Tibial nerve (tissue), 4 donors: ENCODE data around the gene C1orf116. TPM values are rescaled to one million over a fixed set of nuclear protein-coding genes. Genes with fewer than 3 reads are reported as not detected.

ENCODE experiments used
- DNase-seq, 2 donors: peaks; one replicate each; pipeline ENCODE4 v3.0.0-alpha.2; 2019; ENCODE audit warnings: low spot score in 2 of 2
- H3K27ac ChIP-seq, 4 donors: fragments of 200-600 bp; sonication (generic) in 3 of 4; one replicate each; pipeline ENCODE4 v1.5.1; 2017 to 2019; ENCODE audit warnings: mild to moderate bottlenecking in 1 of 4
- H3K27me3 ChIP-seq, 2 donors: fragments of 200-600 bp; sonication (generic) in 1 of 2; one replicate each; pipeline versions ENCODE4 v1.5.1 to v1.6.0; 2017 to 2019
- H3K36me3 ChIP-seq, 3 donors: fragments of 200-600 bp; sonication (generic); one replicate each; pipeline ENCODE4 v1.5.1; 2018 to 2019
- H3K4me1 ChIP-seq, 4 donors: fragments of 200-600 bp; sonication (generic) in 3 of 4; one replicate each; pipeline ENCODE4 v1.5.1; 2017 to 2019
- H3K4me3 ChIP-seq, 4 donors: fragments of 200-600 bp; sonication (generic) in 3 of 4; one replicate each; pipeline ENCODE4 v1.5.1; 2017 to 2019; ENCODE audit warnings: mild to moderate bottlenecking in 1 of 4, moderate library complexity in 1 of 4
- H3K9me3 ChIP-seq, 4 donors: fragments of 200-600 bp; sonication (generic) in 3 of 4; one replicate each; pipeline ENCODE4 v1.5.1; 2017 to 2019
- EP300 ChIP-seq, 2 donors: sonication (generic); formaldehyde crosslinking; IDR thresholded peaks; one replicate each; pipeline ENCODE4 v1.6.1; 2017; ENCODE audit warnings: antibody characterized with exemption in 2 of 2, mild to moderate bottlenecking in 1 of 2
- POLR2A ChIP-seq, 2 donors: fragments of 450-650 bp; IDR thresholded peaks; one replicate each; pipeline ENCODE4 v1.6.1; 2017; ENCODE audit warnings: antibody characterized with exemption in 2 of 2, mild to moderate bottlenecking in 2 of 2, moderate library complexity in 2 of 2
- WGBS, 2 donors: methylation state at CpG; one replicate each; pipeline ENCODE4 v1.1.5; 2018; 5-methylcytosine and 5-hydroxymethylcytosine counted together
- total RNA-seq, 4 donors: library from RNA; depleted of rRNA; stranded (reverse); fragments of >200 nt; gene quantifications; one replicate each; pipeline ENCODE4 v1.1.0, GENCODE V29; 2016
- TF ChIP-seq, protein P1 (sequence below), 5 experiments: fragments of 200-600 bp in 3 of 5; fragments of 450-650 bp in 2 of 5; sonication (generic) in 3 of 5; IDR thresholded peaks; one replicate each; pipeline ENCODE4 v1.5.1; 2016 to 2019; ENCODE audit warnings: antibody characterized with exemption in 5 of 5, mild to moderate bottlenecking in 3 of 5, moderate library complexity in 2 of 5

C1orf116 gene
- total RNA-seq, 4 donors from 2014 or later, result 0.44 TPM; not detected in 3

DNA sequence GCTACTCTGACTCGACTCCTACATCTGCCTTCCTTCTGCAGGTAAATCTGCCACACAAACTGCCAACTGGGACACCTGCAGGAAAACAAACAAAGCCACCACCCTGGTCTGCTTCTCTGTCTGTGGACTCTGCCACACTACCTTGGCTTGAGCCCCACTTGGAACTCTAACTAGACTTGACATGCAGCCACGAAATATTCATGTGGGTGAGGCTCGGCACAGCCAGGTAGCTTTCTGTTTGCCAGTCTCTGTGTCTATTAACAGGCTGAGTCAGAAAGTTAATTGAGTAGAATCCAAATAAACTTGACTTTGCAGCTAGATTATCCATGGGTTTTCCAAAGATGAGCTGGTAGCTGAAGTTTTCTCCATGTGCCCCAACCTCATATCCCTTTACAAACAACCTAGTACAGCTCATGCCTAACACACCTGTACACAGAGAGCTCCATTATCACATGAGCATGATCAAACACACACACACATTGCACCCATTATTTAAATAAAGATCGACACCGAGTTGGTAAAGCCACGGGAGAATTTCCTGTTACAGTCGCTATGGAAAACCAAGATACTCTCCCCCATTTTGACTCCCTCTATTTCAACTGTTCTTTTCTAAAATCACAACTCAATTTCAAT lies 808 bp downstream of the C1orf116 start:
- Histone ChIP-seq H3K27me3 (peaks cover 0 to 5% of the 10 kb centered on the region in 2 donors), H3K36me3 (no peaks in the 10 kb centered on the region), H3K27ac (peak overlapping the region in 1 of 4 donors; percentile 58), H3K4me3 (peak overlapping the region in 1 of 4 donors; percentile 3), H3K4me1 (peaks cover 0 to 2% (median 0%) of the 10 kb centered on the region in 4 donors), H3K9me3 (no peaks in the 10 kb centered on the region)
- no peak for DNase-seq
- TF ChIP-seq EP300 (IDR thresholded peaks at IDR 0.05) (no peak), POLR2A (IDR thresholded peaks at IDR 0.05) (no peak)
- TF ChIP-seq, protein P1, sequence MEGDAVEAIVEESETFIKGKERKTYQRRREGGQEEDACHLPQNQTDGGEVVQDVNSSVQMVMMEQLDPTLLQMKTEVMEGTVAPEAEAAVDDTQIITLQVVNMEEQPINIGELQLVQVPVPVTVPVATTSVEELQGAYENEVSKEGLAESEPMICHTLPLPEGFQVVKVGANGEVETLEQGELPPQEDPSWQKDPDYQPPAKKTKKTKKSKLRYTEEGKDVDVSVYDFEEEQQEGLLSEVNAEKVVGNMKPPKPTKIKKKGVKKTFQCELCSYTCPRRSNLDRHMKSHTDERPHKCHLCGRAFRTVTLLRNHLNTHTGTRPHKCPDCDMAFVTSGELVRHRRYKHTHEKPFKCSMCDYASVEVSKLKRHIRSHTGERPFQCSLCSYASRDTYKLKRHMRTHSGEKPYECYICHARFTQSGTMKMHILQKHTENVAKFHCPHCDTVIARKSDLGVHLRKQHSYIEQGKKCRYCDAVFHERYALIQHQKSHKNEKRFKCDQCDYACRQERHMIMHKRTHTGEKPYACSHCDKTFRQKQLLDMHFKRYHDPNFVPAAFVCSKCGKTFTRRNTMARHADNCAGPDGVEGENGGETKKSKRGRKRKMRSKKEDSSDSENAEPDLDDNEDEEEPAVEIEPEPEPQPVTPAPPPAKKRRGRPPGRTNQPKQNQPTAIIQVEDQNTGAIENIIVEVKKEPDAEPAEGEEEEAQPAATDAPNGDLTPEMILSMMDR (IDR thresholded peaks at IDR 0.05), result no peak
- 79 to 84% methylated on average over 7 of the region's 7 CpGs for WGBS, 2 donors

DNA sequence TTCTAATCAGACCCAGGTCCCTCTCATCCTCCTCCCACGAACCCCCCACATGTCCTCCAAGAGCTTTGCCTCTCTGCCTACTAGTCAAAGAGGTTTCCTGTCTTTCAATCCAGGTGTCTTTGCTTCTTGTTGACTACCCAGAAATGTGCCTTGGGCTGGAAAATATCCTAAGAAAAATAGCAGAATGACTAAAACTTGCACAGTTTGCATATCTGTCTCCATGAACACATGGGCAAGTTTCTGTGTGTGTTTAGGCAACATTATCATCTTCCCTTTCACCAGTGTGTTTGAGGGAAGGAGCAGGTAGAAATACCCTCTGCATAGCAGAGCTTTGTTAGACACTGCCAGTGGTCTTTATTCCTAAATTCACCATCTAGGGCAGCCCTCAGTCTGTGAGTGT lies 1.5 kb downstream of the C1orf116 start:
- H3K4me1 ChIP-seq, result peaks cover 0 to 9% (median 5%) of the 10 kb centered on the region in 4 donors
- H3K4me3 ChIP-seq, result no peak overlapping the region
- WGBS, 2 donors, result 59 to 75% methylated on average over 1 of the region's 1 CpG
- TF ChIP-seq EP300 (IDR thresholded peaks at IDR 0.05) (no peak), POLR2A (IDR thresholded peaks at IDR 0.05) (no peak)
- TF ChIP-seq, protein P1 (IDR thresholded peaks at IDR 0.05), result no peak
- H3K36me3 ChIP-seq, result no peaks in the 10 kb centered on the region
- no peaks in the 10 kb centered on the region for H3K9me3 ChIP-seq
- H3K27me3 ChIP-seq, result peaks cover 0 to 5% of the 10 kb centered on the region in 2 donors
- no peak for DNase-seq
- peak overlapping the region in 1 of 4 donors; percentile 58 for H3K27ac ChIP-seq

DNA sequence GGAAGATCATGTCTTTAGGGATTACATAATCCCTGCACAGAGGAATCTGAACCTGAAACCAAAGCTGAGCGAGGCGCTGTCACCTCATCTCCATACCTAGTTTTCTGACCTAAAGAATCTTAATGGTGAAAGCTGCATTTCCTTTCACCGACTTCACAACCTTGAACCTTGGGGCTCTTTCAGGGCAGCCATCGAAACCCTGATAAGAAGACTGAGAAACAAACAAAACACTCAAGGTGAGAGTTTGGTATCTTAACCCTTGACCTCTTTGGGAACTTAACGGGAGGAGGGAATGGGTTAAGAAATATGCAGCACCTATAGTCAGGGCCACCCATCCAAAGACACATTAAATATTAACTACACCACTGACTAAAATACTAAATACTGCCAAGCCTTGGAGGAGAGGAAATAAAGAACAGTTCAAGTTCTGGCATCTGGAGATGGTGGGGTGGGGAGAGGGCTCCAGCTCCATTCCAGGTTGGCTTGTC lies 2.0 kb downstream of the C1orf116 start:
- TF ChIP-seq, protein P1 (IDR thresholded peaks at IDR 0.05), result no peak
- TF ChIP-seq EP300 (IDR thresholded peaks at IDR 0.05) (no peak), POLR2A (IDR thresholded peaks at IDR 0.05) (no peak)
- Histone ChIP-seq H3K4me3 (no peak overlapping the region), H3K36me3 (no peaks in the 10 kb centered on the region), H3K4me1 (peaks cover 0 to 14% (median 9%) of the 10 kb centered on the region in 4 donors), H3K27me3 (peaks cover 0 to 5% of the 10 kb centered on the region in 2 donors), H3K9me3 (no peaks in the 10 kb centered on the region), H3K27ac (no peak overlapping the region)
- WGBS, 2 donors, result 88 to 94% methylated on average over 5 of the region's 5 CpGs
- no peak for DNase-seq

DNA sequence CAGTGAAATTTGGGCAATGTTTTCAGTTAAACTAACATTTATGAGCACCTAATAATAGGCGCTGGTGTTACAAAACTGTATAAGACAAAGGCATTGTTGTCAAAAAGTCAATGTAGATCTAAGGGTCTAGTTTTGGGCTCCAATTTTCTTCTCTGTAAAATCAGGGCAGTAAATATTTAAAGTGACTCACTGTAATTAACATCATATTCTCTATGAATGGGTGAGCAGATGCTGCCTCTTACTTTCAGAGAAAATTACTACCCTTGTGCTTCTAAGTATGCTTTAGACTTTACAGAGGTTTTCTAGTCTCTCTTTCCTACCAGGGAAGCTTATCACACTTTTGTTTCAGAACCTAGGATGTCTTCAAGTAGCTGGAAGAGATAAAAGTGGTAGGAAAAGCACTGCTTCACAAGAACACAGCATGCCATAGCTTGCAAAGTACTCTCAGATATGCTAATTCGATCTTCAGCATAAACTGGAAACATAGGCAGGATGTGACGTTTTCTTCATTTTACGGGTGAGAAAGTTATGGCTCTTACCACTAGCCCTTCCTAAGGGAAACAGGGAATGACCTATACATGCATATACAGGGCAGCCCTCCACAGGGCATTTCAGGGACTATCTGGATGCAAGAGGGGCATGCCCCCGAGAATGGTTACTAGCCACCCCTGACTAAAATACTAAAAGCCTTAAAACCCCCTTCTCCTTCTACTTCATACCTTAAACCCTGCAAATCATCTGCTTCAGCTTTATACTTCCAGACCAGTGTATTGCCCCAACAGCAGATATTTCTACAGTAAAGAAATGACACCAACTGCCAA lies 2.6 kb downstream of the C1orf116 start:
- Histone ChIP-seq H3K27me3 (peaks cover 0 to 5% of the 10 kb centered on the region in 2 donors), H3K4me1 (peaks cover 0 to 20% (median 15%) of the 10 kb centered on the region in 4 donors), H3K36me3 (no peaks in the 10 kb centered on the region), H3K27ac (no peak overlapping the region), H3K4me3 (no peak overlapping the region), H3K9me3 (no peaks in the 10 kb centered on the region)
- DNase-seq, result no peak
- no peak for TF ChIP-seq EP300 (IDR thresholded peaks at IDR 0.05)
- TF ChIP-seq, protein P1 (IDR thresholded peaks at IDR 0.05), result no peak
- TF ChIP-seq POLR2A (IDR thresholded peaks at IDR 0.05), result no peak
- 66 to 75% methylated on average over 5 of the region's 5 CpGs for WGBS, 2 donors
